ENCODE data around the gene CYP2A7.

DNA sequence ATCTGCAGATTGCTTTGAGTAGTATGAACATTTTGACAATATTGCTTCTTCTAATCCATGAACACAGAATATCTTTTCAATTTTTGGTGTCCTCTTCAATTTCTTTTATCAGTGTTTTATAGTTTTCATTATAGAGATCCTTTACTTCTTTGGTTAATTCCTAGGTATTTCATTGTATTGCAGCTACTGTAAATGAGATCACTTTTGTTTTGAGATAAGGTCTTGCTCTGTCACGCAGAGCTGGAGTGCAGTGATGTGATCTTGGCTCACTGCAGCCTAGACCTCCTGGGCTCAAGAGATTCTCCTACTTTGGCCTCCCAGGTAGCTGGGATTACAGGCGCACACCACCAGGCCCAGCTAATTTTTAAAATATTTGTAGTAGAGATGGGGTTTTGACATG lies 9.8 kb downstream of the CYP2A7 start:
- TF ChIP-seq EP300 (IDR thresholded peaks at IDR 0.05) (no peak), POLR2A (IDR thresholded peaks at IDR 0.05) (no peak)
- TF ChIP-seq, protein P1, sequence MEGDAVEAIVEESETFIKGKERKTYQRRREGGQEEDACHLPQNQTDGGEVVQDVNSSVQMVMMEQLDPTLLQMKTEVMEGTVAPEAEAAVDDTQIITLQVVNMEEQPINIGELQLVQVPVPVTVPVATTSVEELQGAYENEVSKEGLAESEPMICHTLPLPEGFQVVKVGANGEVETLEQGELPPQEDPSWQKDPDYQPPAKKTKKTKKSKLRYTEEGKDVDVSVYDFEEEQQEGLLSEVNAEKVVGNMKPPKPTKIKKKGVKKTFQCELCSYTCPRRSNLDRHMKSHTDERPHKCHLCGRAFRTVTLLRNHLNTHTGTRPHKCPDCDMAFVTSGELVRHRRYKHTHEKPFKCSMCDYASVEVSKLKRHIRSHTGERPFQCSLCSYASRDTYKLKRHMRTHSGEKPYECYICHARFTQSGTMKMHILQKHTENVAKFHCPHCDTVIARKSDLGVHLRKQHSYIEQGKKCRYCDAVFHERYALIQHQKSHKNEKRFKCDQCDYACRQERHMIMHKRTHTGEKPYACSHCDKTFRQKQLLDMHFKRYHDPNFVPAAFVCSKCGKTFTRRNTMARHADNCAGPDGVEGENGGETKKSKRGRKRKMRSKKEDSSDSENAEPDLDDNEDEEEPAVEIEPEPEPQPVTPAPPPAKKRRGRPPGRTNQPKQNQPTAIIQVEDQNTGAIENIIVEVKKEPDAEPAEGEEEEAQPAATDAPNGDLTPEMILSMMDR (IDR thresholded peaks at IDR 0.05) = no peak

All from gastroesophageal sphincter (tissue), 3 donors.